ENCODE results near the gene SLC34A2.
"Not testable (repeated sequence)": the region's sequence is repeated elsewhere in the genome, so short reads cannot be mapped to it uniquely, and the experiment has no call there.

SLC34A2 gene, protein sequence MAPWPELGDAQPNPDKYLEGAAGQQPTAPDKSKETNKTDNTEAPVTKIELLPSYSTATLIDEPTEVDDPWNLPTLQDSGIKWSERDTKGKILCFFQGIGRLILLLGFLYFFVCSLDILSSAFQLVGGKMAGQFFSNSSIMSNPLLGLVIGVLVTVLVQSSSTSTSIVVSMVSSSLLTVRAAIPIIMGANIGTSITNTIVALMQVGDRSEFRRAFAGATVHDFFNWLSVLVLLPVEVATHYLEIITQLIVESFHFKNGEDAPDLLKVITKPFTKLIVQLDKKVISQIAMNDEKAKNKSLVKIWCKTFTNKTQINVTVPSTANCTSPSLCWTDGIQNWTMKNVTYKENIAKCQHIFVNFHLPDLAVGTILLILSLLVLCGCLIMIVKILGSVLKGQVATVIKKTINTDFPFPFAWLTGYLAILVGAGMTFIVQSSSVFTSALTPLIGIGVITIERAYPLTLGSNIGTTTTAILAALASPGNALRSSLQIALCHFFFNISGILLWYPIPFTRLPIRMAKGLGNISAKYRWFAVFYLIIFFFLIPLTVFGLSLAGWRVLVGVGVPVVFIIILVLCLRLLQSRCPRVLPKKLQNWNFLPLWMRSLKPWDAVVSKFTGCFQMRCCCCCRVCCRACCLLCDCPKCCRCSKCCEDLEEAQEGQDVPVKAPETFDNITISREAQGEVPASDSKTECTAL

DNA sequence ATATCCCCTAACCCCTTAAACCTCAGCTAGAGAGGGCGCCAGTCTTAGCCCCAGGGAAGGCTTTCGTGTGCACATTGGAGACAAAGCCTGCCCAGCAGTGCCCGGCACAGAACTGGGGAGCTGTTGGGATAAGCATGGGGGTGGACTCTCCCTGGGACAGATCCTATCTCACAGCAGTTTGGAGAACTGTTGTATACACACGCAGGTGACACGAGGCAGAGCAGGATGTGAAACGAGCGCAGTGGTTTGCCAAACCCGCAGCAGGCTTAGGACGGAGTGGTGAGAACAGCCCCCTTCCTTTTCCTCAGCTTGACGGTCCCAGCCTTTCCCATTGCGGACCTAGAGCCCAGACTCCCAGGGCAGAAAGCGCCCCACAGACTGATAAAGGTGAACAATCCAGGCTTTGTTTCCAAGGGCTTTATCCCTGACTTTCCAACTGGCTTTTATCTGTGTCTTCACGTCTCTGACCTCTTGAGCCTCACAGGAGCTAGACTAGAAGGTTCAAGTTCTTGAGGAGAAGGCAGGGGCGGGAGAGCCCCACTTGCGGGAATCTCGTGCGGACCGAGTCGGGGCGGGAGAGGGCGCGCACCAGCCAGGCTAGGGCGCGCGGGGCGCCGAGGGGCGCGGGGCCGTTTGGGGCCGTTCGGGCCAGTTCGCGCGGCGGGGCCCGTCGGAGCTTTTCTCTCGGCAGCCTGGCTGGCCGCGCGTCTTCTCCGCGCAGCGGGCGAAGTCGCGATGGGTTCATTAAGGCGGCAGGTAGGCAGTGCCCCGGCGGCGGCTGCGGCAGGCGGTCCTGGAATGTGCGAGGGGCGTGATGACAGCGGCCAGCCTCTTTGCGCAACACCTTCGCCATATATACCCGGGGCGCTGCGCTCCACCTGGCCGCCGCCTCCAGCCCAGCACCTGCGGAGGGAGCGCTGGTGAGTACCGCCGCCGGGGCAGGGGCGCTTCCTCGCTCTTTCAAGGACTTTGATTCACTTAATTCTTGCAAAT is at the start of gene SLC34A2:
Gene SLC34A2 (plus strand): TSS at position 881 of the 993 bp plus-strand sequence. CDS start 6,650 bp downstream, outside the sequence.
- no peak for DNase-seq

DNA sequence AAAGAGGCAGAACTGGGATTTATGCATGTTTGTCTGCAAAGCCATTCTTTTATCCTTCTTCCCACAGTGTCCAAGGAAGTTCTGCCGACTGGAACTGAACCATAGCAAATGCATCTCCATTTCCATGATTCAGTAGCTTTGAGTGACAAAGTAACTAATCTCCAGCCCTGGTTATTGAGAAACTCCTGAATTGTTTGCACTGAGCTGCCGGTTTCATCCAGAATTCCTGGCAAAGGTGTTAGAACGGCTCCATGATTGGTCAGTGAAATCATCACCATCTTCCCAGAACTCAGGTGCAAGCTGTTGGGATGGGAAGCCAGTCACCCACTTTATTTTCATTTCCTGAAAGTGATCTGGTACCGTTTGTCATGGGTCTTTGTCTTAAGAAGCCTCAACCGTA is 47.0 kb upstream of the SLC34A2 start:
- no peak for DNase-seq

DNA sequence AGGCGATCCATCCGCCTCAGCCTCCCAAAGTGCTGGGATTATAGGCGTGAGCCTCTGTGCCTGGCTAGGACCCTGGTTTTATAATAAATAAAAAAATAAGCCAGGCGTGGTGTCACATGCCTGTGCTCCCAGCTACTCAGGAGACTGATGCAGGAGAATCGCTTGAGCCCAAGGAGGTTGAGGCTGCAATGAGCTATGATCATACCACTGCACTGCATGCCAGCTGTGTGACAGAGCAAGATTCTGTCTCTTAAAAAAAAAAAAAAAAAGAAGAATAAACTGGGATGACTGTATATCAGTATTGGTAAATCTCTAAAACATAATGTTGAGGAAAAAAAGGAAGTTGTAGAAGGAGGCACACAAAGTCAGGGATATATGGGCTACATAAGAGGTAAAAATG is 45.7 kb upstream of the SLC34A2 start:
- DNase-seq, result no peak

DNA sequence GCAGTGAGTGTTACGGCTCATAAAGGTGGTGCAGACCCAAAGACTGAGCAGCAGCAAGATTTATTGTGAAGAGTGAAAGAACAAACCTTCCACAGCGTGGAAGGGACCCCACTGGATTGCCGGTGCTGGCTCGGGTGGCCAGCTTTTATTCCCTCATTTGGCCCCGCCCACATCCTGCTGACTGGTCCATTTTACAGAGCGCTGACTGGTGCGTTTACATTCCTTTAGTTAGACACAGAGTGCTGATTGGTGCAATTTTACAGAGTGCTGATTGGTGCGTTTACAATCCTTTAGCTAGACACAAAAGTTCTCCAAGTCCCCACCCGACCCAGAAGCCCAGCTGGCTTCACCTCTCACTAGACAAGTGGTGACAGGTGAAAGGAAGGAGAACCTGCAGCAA is 42.0 kb upstream of the SLC34A2 start:
- not testable (repeated sequence) for DNase-seq

DNA sequence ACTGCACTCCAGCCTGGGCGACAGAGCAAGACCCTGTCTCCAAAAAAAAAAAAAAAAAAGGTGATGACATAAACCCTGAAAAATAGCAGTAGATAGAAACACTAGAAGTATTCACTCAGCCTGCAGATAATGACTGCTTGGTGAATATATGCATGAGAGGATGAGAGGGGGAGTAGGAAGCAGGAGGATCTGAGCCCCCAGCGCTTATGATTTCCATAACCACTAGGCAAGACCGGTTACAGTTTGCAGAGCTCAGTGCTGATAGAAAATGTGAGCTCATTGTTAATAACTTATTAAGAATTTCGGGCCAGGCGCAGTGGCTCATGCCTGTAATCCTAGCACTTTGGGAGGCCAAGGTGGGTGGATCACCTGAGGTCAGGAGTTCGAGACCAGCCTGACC is 40.8 kb upstream of the SLC34A2 start:
- DNase-seq, result no peak

DNA sequence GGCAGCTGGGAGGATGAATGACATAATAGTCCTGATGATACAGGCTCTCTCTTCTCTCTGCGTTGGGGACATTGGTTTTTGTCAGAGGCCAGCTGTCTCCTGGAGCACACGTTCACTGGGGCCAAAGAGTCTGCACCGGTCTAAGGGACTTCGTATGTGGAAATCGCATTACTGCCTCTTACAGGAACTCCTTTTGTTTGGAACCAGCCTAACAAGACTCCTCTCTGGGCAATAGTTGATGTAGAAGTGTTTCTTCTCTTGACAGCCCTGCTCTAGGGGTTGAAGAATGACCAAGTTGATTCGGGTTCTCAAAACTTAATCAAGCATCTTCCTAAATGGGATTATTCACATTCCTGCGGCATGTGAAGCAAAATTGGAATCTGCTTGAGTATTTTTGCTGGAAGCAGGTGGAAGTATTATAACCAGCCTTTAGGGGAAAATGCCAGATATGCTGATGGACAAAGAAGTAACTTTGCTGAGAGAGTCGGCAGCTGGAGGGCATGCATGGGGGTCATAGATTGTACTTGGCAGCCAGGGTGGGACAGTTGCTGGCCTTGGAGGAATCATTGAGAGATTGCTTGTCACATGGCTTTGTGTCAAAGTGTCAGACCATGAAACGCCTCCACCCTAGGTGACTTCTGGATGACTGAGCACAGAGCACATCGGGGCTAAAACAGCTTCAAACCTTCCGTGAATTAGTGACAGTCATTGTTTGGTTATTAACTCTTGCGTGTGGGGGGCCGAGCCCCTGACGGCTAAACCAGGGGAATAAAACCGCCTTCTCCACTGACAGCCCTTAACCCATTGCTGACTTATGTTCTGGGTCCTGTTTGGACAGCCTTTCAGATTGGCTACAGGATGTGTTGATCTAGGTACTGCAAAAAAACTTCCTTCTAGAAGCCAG is 34.4 kb upstream of the SLC34A2 start:
- DNase-seq, result no peak

DNA sequence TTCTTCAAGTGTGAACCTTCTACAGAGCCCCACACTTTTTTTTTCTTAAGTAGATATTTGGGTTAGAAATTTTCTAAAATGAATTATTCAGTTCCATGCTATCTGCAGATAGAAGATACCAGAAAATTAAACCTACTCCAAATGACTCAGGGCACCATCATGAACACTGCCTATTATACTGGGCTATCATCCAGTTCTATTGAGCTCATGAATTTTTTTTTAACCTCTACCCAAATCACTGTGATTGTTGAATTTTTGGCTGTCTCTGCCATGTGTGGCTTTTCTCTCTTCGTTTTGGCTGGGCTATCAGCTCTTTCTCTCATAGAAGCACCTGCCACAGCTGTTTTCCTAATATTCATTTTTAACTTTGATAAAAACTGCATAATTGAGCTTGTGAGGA is 31.0 kb upstream of the SLC34A2 start:
- no peak for DNase-seq

DNA sequence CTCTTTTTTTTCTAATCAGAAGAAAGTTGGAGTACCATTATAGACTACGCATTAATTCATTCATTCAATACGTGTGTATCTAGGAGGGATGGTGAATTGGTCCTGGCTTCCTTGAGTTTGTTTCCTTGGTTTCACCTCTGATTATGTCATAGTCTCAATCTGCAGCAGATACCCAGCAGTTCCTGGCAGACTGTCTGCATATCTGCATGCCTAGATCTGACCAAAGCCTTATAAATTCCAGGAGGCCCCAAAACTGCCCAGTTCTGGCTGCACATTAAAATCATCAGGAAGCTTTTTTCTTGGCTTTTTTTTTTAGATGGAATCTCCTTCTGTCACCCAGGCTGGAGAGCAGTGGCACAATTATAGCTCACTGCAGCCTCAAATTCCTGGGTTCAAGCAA is 27.2 kb upstream of the SLC34A2 start:
- no peak for DNase-seq

DNA sequence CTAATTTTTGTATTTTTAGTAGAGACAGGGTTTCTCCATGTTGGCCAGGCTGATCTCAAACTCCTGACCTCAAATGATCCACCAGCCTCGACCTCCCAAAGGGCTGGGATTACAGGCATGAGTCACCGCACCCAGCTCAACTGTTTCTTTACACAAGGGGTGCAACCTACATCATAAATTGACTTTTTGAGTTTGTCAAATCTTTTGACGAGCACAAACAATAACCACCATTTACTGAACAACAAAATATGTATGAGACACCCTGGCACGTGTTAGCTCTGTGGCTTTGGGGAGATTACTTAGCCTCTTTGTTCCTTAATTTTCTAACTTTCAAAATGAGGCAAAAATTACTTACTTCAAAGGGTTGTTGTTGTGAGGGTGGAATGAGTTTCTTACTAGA is 23.5 kb upstream of the SLC34A2 start:
- DNase-seq, result no peak

DNA sequence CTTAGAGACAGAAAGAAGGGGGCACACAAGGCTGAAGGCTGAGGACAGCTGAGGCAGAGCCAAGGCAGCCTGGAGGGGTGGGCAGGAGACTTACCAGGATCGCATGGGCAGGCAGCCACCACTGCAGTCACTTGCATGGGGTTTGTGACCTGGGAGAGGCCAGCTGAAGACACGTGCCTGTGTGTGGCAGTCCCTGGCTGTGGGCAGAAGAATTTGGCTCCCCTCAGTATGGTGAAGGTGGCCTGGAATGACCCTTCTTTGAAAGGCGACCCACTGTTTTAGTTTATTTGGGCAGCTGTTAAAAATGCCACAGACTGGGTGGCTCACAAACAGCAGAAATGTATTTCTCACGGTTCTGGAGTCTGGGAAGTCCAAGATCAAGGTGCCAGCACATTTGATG is 22.1 kb upstream of the SLC34A2 start:
- DNase-seq, result no peak

DNA sequence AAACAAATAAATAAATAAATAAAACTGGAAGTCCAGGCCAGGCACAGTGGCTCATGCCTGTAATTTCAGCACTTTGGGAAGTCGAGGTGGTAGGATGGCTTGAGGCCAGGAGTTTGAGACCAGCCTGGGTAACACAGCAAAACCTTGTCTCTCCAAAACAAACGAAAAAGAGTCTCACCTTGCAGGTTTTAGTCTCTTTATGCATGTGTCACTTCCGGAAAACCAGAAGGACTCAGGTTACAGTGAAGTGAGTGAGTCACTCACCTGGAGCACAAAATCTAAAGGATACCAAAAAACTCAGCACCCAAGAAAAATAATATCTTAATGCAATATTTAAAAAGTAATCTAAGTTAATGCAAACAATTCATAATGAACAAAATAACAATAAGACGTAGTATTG is 20.1 kb upstream of the SLC34A2 start:
- DNase-seq, result no peak

DNA sequence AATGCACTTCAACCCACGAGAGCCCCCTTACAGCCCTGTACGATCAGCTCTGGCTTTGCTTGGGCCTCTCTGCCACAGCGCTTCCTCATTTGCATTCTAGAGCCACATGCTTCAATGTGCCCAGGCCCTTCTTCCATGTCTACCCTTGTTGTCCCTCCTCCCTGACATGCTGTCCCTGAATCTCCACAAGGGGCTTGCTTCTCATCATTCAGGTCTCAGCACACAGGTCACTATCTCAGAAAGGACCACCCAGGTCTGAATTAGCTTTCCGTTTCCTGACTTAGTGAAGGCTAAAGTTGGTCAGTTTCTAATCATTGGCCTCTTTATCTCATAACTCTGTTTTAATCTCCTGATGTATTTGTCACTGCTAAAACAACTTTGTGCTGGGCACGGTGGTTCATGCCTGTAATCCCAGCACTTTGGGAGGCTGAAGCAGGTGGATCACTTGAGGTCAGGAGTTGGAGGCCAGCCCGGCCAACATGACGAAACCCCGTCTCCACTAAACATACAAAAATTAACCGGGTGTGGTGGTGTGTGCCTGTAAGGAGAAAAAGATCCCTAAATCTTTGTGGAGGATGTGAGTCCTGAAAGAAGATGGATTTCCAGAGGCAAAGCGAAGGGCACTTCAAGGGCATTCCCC is 17.9 kb upstream of the SLC34A2 start:
- no peak for DNase-seq

DNA sequence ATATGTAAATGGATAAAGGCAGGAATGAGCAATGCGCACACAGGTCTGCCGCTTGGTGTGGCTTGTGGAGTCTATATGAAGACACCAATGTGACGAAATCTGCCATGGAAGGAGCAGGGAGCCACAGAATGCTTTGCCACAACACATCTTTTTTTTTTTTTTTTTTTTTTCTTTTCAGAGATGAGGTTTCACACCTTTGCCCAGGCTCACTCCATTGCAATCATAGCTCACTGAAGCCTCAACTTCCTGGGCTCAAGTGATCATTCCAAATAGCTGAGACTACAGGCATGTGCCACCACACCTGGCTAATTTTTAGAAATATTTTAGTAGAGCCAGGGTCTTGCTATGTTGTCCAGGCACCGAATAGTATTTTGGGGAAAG is 17.4 kb upstream of the SLC34A2 start:
- DNase-seq, result no peak

DNA sequence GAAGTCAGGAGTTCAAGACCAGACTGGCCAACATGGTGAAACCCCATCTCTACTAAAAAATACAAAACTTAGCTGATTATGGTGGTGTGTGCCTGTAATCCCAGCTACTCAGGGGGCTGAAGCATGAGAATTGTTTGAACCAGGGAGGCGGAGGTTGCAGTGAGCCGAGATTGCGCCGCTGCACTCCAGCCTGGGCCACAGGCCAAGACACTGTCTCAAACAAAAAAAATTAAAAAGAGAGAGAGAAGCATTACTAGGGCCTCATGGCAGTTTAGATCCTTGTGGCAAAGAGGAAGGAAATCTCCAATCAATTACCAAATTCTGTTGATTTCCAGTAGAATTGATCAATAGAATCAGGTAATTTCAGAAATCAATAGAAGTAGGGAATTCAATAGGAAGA is 16.8 kb upstream of the SLC34A2 start:
- no peak for DNase-seq

DNA sequence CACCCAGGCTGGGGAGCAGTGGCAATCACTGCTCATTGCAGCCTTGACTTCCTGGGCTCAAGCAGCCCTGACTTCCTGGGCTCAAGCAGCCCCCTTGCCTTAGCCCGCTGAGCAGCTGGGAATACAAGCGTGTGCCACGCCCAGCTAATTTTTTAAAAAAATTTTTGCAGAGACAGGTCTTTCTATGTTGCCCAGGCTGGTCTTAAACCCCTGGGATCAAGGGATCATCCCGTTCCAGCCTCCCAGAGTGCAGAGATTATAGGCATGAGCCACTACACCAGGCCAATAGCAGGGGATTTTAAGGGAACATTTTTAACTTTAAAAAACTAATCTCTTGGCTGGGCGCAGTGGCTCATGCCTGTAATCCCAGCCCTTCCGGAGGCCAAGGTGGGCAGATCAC is 5.3 kb upstream of the SLC34A2 start:
- no peak for DNase-seq

DNA sequence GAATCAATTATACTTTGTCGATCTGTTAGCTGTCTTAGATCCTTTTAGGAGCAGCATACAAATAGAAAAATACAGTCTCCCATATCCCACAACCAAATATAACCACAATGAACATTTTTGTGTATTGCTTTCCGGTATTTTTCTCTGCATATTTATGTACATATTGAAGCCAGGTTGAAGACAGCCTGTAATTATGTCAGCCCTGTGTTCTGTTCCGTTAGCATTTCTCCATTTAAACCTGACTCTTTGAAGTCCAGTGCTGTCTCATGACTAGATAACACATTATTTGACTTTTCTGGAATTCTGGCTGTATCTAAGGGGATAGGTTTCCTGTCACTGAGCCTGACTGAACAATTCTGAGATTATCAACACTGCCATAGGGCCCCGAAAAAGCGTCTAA is 4.0 kb upstream of the SLC34A2 start:
- DNase-seq, result no peak

DNA sequence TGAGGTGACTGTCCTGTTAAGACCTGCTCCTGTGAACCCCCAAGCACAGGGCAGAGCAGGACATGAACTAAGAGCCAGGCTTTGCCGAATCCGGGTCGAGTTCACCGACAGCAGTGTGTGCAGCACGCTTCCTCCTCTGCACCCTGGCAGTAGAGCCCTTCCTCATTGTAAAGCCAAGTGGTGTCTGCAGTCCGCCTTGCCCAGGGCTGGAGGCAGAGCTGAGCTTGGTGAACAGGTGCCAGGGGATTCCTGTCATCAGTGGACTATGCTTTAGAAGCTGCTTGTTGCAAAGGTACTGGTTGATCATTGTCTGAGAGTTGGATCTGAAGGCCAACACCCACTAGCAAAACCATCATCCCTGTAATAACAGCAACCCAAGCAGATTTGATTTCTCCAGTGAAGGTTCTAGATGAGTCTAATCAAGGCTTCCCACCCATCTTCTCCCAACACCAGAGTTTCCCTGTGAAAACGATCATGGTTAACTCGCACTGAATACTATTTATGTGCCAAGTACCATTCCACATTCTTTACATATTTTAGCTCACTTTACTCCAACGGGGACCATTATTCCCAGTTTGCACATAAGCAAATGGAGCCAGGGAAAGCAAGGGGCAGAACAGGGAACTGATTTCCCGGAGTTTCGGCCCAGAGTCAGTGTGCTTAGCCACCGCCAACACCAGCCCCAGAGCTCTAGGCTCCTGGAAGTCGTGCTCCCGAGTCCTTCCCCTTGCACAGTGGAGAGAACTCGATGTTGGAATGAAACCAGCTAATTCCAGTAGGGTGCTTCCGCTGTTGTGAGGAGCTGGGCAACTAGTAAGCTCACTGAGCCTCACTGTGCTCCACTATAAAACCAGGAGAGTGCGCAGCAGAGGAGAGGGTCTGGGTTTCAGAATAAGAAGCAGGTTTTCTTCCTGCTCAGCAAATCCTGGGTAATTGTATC is 1.4 kb upstream of the SLC34A2 start:
- DNase-seq, result no peak

DNA sequence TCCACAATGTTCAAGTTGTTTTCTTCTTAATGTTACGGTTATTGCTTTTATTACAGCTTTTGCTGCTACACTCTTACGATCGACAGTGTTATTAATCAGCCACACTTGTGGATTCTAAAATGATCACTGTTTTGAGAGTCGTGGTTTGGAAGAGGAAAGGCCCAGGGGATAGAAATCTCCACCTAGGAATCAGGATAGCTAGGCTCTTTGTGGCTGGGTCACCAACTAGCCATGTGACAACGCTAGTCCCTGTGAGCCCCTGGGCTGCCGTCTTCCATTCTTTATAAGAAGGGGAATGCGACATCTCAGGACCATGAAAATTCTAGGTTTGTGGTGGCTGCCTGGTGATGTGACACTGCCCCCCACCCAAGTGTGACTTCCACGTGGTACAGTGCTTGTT is 380 bp downstream of the SLC34A2 start:
- DNase-seq, result no peak

DNA sequence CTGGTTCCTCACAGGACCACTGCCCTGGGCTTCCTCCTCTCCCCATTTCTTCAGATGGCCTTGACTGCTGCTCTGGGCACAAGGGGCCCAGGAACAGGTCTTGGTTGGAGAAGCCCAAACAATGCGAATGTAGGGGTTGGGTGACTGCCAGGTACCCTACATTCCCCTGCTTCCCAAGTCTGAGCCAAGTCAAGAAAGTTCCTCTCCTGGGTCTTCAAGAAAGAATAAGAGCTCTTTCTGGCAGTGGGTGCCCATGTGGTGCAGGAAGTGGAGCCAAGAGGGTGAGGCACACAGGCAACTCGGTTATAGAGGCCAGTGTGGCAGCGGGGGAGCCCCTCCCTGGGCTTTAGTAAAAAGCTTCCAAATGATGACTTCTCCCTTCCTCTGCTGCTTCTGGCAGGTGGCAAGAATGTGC is 2.7 kb downstream of the SLC34A2 start:
- DNase-seq, result no peak

DNA sequence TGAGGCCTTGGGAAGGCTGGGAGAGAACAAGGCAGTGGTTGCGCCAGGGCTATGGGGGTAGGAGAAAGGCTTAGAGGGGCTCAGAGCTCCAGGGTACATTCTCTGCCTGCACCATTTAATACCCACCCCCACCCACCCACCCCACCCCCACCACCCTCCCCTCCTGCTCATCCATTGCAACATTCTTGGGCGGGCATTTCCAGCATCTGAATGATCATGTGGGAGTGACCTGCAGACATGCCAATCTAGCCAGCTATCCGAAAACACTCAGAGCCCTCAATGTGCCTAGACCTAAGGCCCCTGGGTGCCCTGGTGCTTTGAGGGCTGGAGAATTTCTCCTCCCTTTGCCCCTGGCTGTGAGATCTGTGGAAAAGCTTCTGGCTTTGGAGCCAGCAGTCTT is 3.1 kb downstream of the SLC34A2 start:
- no peak for DNase-seq

DNA sequence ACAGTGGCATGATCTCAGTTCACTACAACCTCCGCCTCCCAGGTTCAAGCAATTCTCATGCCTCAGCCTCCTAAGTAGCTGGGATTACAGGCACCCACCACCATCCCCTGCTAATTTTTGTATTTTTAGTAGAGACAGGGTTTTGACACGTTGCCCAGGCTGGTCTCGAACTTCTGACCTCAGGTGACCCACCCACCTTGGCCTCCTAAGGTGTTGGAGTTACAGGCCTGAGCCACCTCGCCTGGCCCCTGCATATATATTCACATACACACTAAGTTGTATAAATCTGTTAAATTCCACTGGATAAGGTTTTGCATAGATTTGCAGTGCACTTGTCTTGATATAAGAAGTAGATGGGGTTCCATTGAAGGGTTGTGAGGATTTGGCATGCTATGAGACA is 5.8 kb downstream of the SLC34A2 start:
- DNase-seq, result not testable (repeated sequence)

Data from AML-193 (cell line).